GM21717 (cell line): ENCODE results near the gene DOCK3.
A peak's percentile ranks its signal among the peaks of the same experiment; 100 is the strongest.
"Not testable (repeated sequence)": the region's sequence is repeated elsewhere in the genome, so short reads cannot be mapped to it uniquely, and the experiment has no call there.

ENCODE experiments used
- ATAC-seq: cut with Tn5 transposase; IDR thresholded peaks from one replicate; pipeline ENCODE4 v1.9.1; 2021; ENCODE audit warnings: mild to moderate bottlenecking, moderate library complexity; ENCODE audit not compliant: unreplicated experiment

Gene DOCK3

GRCh38 chr3:51380601-51381332 is 706.0 kb downstream of the DOCK3 start:
- ATAC-seq, result no peak

GRCh38 chr3:51381333-51381705 is 706.6 kb downstream of the DOCK3 start:
- ATAC-seq, result no peak

GRCh38 chr3:51382076-51382745 is 707.5 kb downstream of the DOCK3 start:
- no peak for ATAC-seq

- ATAC-seq, result no peak
These were observed 708.3 kb downstream of the DOCK3 start for GRCh38 chr3:51382947-51383578.

- peak; percentile 18 for ATAC-seq
These were observed 709.5 kb downstream of the DOCK3 start for GRCh38 chr3:51384055-51384725.

GRCh38 chr3:51384726-51385473 is 710.2 kb downstream of the DOCK3 start, which contains the start of gene MANF:
MANF (plus strand) TSS chr3:51385291; CDS start chr3:51385343, 52 bp downstream.
- peak; percentile 87 for ATAC-seq

- no peak for ATAC-seq
These were observed 710.9 kb downstream of the DOCK3 start for GRCh38 chr3:51385621-51386091.

- ATAC-seq, result no peak
These were observed 711.6 kb downstream of the DOCK3 start for GRCh38 chr3:51386159-51386851.

GRCh38 chr3:51386852-51387229 is 712.1 kb downstream of the DOCK3 start:
- ATAC-seq, result no peak

- ATAC-seq, result not testable (repeated sequence)
These were observed 712.6 kb downstream of the DOCK3 start for GRCh38 chr3:51387281-51387680.

- ATAC-seq, result no peak
These were observed 713.7 kb downstream of the DOCK3 start for GRCh38 chr3:51388286-51389029.

GRCh38 chr3:51389423-51390183 is 714.9 kb downstream of the DOCK3 start:
- no peak for ATAC-seq

GRCh38 chr3:51390246-51391074 is 715.7 kb downstream of the DOCK3 start:
- ATAC-seq, result peak; percentile 4

GRCh38 chr3:51391075-51391565 is 716.4 kb downstream of the DOCK3 start, which contains the start of gene RBM15B:
RBM15B (plus strand) TSS chr3:51391285; CDS start chr3:51391400, 115 bp downstream.
- peak; percentile 86 for ATAC-seq

GRCh38 chr3:51391566-51392354 is 717.0 kb downstream of the DOCK3 start:
- peak; percentile 8 for ATAC-seq

- ATAC-seq, result no peak
These were observed 717.8 kb downstream of the DOCK3 start for GRCh38 chr3:51392355-51393133.
